Measurements from ENCODE around the gene RNF11.

DNA sequence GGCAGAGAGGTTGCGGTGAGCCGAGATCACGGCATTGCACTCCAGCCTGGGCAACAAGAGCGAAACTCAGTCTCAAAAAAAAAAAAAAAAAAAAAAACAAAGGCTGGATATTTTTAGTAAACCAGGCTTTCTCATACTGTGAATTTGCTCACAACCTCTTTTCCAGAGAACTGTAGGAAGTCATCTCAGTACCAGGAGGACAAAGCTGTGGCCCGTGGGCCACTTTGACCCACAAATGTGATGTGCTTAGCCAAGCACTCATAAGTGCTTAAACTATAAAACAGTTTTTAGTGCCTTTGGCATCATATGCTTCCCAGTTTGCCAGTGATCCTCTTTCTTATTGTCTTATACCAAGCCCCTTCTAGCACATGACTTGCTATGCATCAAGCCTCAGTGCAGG is 46.5 kb downstream of the RNF11 start:
- TF ChIP-seq CTCF (IDR thresholded peaks at IDR 0.05; ENCODE audit: control extremely low read depth in 1 of 3, insufficient read depth in 1 of 3, low read depth in 1 of 3, low read length in 3 of 3) = no peak
- no peak for TF ChIP-seq RNF2 (IDR thresholded peaks at IDR 0.05; ENCODE audit: borderline replicate concordance, low read depth, low read length, missing control alignments, poor library complexity, severe bottlenecking)
- TF ChIP-seq POLR2AphosphoS5 (IDR thresholded peaks at IDR 0.05; ENCODE audit: low read depth, low read length) = no peak
- no peak for TF ChIP-seq EZH2 (IDR thresholded peaks at IDR 0.05; ENCODE audit: low read depth, low read length, severe bottlenecking)
- no peak for TF ChIP-seq EGR1 (IDR thresholded peaks at IDR 0.05; ENCODE audit: borderline replicate concordance, low read depth, low read length)
- TF ChIP-seq POLR2A (IDR thresholded peaks at IDR 0.05; ENCODE audit: control extremely low read depth in 1 of 2, low read depth in 2 of 2, low read length in 2 of 2) = no peak
- TF ChIP-seq TAF1 (IDR thresholded peaks at IDR 0.05; ENCODE audit: low read depth, low read length) = no peak
- TF ChIP-seq NRF1 (IDR thresholded peaks at IDR 0.05; ENCODE audit: low read depth, low read length) = no peak
